GM18498 (cell line): Measurements from ENCODE around the gene MCUB.
"Not testable (repeated sequence)": the region's sequence is repeated elsewhere in the genome, so short reads cannot be mapped to it uniquely, and the experiment has no call there.

ENCODE experiments used
- ATAC-seq: cut with Tn5 transposase; IDR thresholded peaks from one replicate; pipeline ENCODE4 v1.9.1; 2021; ENCODE audit warnings: mild to moderate bottlenecking, moderate library complexity; ENCODE audit not compliant: unreplicated experiment

MCUB gene

GRCh38 chr4:109676886-109677285, 116.8 kb downstream of the MCUB start:
- no peak for ATAC-seq

DNA sequence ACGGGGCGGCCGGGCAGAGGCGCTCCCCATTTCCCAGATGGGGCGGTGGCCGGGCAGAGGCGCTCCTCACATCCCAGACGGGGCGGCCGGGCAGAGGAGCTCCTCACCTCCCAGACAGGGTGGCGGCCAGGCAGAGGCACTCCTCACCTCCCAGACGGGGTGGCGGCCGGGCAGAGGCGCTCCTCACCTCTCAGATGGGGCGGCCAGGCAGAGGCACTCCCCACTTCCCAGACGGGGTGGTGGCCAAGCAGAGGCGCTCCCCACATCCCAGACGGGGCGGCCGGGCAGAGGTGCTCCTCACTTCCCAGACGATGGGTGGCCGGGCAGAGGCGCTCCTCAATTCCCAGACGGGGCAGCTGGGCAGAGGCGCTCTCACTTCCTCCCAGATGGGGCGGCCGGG, 118.4 kb downstream of the MCUB start:
- ATAC-seq = not testable (repeated sequence)

- ATAC-seq = not testable (repeated sequence)
Measured at GRCh38 chr4:109678925-109679324, 118.9 kb downstream of the MCUB start.

- ATAC-seq = no peak
Measured at GRCh38 chr4:109682875-109683274, 122.8 kb downstream of the MCUB start.

- ATAC-seq = no peak
Measured at GRCh38 chr4:109683621-109684253, 123.7 kb downstream of the MCUB start.

- no peak for ATAC-seq
Measured at GRCh38 chr4:109684727-109685126, 124.7 kb downstream of the MCUB start.

DNA sequence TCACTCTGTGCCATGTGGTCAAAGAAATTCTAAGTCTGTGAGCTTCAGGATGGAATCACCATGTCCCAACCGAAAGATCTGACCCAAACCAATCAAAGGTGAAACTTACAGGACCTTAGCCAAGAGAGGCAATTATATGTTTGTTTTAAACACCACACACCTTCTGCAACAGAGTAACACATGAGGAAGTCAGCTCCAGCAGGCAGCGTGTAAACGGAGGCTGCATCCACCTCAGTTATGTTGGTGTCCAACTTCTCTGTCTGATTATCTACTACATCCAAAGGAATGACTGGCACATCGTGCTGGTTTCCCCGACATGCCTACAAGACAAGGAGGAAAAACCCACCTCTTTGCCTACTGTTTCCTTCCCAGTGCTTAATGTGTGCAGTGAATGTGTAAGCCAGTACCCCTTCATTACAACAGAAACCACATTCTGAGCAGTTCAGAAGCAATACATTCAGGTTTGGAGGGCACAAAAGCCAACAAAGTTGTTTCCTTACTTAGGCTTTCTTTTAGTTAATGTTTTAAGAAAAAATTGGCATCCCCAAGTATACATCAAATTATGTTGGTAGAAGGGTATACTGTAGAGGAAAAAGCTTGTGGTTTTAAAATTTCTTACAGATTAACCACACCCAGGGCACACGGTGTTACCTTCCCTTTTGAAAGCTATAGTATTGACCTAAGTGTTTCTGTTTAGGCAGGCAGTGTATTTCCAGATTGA, 130.8 kb downstream of the MCUB start:
- ATAC-seq = peak; percentile 96

GRCh38 chr4:109691411-109691920, 131.4 kb downstream of the MCUB start:
- no peak for ATAC-seq

GRCh38 chr4:109698656-109699055, 138.6 kb downstream of the MCUB start:
- no peak for ATAC-seq

DNA sequence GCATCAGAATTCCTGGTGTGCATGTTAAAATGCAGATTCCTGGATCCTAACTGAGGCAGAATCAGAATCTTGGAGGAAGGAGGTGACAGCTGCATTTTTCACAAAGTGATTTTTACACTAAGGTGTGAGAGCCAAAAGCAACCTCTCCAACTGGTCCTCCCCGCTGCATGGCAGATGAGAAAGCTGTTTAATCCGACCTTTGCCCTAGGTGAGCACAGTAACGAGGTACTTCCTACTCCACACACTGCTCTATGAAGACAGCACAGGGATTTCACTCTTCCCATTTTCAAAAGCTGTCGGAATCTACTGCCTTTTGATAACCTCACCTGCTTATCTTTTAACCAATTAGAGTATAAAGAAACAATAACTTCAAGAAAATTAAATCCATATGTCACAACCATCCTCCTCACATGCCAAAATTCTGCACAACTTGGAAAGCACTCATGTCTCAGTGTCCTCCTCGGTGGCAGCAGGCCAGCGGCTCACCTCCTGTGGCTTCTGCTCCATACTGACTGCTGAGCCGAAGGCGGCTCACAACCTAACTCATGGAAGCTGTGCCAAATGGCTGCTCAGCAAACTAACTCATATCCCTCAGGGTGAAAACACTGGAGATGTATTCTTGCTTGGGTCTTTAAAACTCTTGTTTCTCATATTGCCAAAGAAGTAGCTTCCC, 139.6 kb downstream of the MCUB start:
- no peak for ATAC-seq

- no peak for ATAC-seq
Measured at GRCh38 chr4:109701566-109702410, 141.7 kb downstream of the MCUB start.

- ATAC-seq = peak; percentile 80
Measured at GRCh38 chr4:109702950-109703663, 143.1 kb downstream of the MCUB start, which contains the start of gene CASP6. CASP6 (minus strand) TSS chr4:109703445; CDS start chr4:109703395, 50 bp downstream.

- no peak for ATAC-seq
Measured at GRCh38 chr4:109703664-109704361, 143.8 kb downstream of the MCUB start.

DNA sequence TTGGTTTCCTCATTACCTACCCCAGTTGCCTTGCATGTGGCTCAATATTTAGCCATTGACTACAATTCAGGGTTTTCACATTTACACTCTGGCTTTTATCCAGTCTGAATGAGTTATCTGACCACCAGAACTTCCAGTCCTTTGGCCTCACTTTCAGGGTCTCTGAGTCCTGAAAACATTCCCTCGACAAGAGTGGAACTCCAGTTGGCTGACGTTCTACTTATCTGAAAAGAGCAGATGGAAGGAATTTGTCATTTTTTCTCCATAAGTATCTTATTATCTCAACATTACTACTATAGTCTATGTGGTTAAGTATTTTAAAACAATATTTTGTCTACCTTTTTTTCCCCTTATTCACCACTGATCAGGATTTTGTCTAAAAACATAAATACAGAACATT, 148.4 kb downstream of the MCUB start:
- ATAC-seq = no peak

DNA sequence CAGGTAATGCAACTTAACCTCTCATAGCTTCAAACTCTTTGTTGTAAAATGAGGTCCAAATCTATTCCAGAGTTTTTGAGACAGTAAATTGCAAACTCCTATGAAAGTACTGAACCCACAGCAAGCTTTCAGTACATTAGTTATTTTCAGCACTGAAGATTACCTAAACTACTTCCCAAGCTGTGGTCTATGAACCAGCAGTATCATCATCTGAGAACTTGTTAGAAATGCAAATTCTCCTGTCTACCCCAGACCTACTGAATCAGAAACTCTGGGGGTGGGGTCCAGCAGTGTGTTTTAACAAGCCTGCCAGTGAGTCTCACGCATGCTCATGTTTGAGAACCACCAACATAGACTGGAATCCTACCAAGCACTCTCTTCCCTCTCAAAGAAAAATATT, 148.9 kb downstream of the MCUB start:
- peak; percentile 98 for ATAC-seq

GRCh38 chr4:109713500-109713899, 153.5 kb downstream of the MCUB start:
- ATAC-seq = no peak

DNA sequence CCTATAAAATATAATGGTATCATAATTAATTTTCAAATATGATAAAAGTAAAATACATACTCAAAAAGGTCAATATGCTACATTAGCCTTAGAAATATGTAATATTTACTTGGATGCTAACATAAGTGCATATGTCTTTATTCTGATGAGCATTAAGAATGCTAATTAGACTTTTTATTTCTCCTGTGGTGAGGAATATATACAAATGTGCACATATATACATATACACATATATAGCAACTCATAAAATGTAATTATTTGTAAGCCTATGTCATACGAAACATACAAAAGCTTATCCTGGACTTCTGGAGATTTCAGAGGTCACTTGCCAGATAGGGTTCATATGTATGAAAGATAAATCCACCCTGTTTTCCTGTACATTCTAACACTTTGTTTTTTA, 158.7 kb downstream of the MCUB start:
- no peak for ATAC-seq

GRCh38 chr4:109719604-109720003, 159.6 kb downstream of the MCUB start:
- ATAC-seq = no peak

DNA sequence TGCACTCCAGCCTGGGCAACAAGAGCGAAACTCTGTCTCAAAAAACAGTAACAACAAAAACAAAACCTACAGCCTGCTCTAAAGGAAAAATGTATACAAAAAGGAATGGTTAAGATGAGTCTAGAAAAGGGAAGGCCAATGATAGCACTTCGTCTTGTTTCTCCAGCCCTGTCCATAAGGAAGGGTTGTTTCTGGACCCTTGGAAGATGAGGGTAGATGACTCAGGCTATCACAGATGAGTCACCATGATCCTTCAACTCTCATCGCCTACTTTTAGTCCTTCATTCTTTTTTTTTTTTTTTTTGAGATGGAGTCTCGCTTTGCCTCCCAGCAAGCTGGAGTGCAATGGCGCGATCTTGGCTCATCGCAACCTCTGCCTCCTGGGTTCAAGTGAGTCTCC, 161.0 kb downstream of the MCUB start:
- no peak for ATAC-seq

- ATAC-seq = no peak
Measured at GRCh38 chr4:109722357-109722756, 162.3 kb downstream of the MCUB start.
